Prostate gland (tissue), 2 donors: ENCODE results near the gene SHISA4.

Experiments used
- POLR2A ChIP-seq: fragments of 450-650 bp; IDR thresholded peaks from one replicate; pipeline ENCODE4 v1.6.1; 2016; ENCODE audit warnings: antibody characterized with exemption, mild to moderate bottlenecking
- POLR2AphosphoS5 ChIP-seq: sonication (generic); formaldehyde crosslinking; IDR thresholded peaks from one replicate; pipeline ENCODE4 v1.6.1; 2017; ENCODE audit warnings: antibody characterized with exemption
- TF ChIP-seq, protein P1 (sequence below), 4 experiments: fragments of 200-600 bp in 2 of 4; fragments of 450-650 bp in 2 of 4; sonication (generic) in 2 of 4; IDR thresholded peaks; 1 replicate in 3 of 4; 2 replicates in 1 of 4; pipeline ENCODE4 v1.5.1; 2016 to 2019; ENCODE audit warnings: antibody characterized with exemption in 4 of 4, mild to moderate bottlenecking in 2 of 4, moderate library complexity in 2 of 4

DNA sequence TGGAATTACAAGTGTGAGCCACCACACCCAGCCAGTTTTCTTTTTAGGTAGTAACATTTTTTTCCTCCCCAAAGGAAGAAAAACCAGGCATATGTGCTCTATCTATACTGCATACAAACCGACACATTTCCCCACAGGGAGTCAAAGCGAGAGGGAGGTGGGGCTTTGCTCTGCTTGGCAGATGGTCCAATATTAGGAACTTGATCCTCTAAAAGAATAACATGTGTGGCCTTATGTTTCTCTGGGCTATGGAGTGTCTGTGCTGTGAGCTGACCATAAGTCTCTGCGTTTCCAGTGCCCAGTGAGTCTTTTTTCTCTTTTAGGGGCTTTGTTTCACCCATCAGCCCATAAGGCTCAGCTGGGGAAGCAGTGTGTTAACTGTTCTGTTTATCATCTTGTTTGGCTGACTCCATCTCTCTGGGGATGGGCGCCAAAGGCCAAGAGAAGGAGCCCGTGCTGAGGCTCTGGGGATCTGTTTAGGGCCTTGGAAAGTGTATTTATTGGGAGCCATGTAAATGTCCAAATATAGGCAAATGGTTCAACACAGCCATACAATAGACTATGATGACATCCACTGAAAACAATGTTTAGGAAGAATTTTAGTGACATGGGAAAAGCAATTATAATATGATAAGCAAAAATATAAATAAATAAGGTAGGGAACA lies 37.4 kb downstream of the SHISA4 start:
- TF ChIP-seq, protein P1, sequence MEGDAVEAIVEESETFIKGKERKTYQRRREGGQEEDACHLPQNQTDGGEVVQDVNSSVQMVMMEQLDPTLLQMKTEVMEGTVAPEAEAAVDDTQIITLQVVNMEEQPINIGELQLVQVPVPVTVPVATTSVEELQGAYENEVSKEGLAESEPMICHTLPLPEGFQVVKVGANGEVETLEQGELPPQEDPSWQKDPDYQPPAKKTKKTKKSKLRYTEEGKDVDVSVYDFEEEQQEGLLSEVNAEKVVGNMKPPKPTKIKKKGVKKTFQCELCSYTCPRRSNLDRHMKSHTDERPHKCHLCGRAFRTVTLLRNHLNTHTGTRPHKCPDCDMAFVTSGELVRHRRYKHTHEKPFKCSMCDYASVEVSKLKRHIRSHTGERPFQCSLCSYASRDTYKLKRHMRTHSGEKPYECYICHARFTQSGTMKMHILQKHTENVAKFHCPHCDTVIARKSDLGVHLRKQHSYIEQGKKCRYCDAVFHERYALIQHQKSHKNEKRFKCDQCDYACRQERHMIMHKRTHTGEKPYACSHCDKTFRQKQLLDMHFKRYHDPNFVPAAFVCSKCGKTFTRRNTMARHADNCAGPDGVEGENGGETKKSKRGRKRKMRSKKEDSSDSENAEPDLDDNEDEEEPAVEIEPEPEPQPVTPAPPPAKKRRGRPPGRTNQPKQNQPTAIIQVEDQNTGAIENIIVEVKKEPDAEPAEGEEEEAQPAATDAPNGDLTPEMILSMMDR (IDR thresholded peaks at IDR 0.05): no peak
- TF ChIP-seq POLR2AphosphoS5: no peak
- TF ChIP-seq POLR2A: no peak
